Tibial nerve (tissue), 4 donors: Measurements from ENCODE around the gene TMEM185B.

Experiments used
- CTCF ChIP-seq, 5 experiments: fragments of 200-600 bp in 3 of 5; fragments of 450-650 bp in 2 of 5; sonication (generic) in 3 of 5; IDR thresholded peaks; one replicate each; pipeline ENCODE4 v1.5.1; 2016 to 2019; ENCODE audit warnings: antibody characterized with exemption in 5 of 5, mild to moderate bottlenecking in 3 of 5, moderate library complexity in 2 of 5
- EP300 ChIP-seq, 2 donors: sonication (generic); formaldehyde crosslinking; IDR thresholded peaks; one replicate each; pipeline ENCODE4 v1.6.1; 2017; ENCODE audit warnings: antibody characterized with exemption in 2 of 2, mild to moderate bottlenecking in 1 of 2
- POLR2A ChIP-seq, 2 donors: fragments of 450-650 bp; IDR thresholded peaks; one replicate each; pipeline ENCODE4 v1.6.1; 2017; ENCODE audit warnings: antibody characterized with exemption in 2 of 2, mild to moderate bottlenecking in 2 of 2, moderate library complexity in 2 of 2

DNA sequence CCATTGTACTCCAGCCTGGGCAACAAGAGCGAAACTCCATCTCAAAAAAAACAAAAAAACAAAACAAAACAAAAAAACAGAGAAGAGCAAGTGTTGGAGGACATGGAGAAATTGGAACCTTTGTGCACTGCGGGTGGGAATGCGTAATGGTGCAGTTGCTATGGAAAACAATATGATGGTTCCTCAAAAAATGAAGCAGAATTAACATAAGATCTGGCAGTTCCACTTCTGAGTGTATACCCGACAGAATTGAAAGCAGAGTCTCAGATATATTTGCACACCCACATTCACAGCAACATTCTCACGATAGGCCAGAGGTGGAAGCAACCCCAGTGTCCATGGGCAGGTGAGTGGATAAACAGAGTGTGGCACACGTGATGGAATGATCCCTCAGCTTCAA, 18.5 kb upstream of the TMEM185B start:
- TF ChIP-seq CTCF (IDR thresholded peaks at IDR 0.05) (no peak), POLR2A (IDR thresholded peaks at IDR 0.05) (no peak), EP300 (IDR thresholded peaks at IDR 0.05) (no peak)
